Measurements from ENCODE around the gene TGFB1I1.

The TGFB1I1 gene

DNA sequence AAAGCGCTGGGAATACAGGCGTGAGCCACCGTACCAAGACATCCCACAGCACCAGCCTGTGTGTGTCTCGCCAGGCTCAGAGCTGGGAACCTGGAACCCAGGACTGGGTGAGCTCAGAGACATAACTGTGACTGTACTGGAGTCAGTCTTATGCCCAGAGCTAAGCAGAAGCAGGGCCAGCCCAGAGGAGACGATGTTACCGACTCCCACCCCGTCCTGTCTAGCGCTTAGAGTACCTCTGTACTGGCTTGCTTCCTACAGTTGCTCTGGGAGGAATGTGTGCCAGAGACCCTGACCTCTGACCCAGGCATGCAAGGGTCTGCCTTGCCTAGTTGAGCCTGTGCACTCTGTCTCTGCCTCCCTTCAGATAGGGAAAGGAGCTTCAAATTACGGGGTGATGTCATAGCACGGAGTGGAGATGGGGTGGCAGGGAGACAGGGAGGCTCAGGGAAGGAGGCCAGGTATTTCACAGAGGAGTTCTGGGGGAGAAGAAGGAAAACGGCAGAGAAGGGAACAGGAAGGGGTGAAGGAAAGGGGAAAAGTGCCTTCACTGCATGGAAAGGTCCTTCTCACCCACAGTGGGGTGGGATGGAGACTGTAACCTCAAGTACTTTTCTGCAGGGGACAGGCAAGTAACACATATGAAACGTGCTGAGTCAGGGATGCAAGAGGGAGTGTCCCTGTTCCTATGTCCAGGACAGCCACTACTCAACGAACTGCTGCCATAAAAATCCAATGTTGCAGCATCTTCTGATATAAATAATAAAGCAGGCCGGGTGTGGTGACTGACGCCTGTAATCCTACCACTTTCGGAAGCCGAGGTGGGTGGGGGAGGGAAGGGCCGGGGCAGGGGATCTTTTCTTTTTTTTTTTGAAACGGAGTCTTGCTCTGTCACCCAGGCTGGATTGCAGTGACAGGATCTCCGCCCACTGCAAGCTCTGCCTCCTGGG lies 18.4 kb upstream of the TGFB1I1 start:
- DNase-seq: peak; percentile 62

DNA sequence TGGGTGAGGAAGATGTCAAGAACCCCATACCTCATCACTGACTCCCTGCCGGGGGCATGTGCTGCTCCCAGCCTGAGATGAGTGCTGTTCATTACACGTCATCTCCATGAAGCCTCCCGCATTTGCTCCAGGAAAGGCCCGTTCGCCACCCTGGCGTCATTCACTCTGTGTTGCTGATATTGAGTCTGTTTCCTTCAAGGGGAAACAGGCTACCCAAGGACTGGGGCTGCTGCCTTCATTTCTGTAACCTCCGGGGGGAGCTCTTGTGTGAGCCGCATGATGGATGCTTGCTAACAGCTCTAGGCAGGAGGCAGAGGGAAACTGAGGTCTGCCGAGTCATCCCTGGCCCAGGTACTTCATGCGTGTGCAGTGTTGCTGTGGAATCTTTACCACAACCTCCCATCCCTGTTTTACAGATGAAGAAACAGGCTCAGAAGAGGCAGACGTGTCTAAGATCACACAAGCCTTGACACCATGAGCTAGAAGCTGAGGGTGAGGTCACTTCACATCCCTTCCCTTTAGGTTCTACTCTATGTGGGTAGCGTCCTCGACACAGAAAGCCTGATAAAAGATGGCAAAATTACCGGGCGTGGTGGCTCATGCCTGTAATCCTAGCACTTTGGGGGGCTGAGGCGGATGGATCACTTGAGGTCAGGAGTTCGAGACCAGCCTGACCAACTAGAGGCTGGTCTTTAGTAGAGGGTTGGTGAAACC lies 16.2 kb upstream of the TGFB1I1 start:
- DNase-seq: no peak

DNA sequence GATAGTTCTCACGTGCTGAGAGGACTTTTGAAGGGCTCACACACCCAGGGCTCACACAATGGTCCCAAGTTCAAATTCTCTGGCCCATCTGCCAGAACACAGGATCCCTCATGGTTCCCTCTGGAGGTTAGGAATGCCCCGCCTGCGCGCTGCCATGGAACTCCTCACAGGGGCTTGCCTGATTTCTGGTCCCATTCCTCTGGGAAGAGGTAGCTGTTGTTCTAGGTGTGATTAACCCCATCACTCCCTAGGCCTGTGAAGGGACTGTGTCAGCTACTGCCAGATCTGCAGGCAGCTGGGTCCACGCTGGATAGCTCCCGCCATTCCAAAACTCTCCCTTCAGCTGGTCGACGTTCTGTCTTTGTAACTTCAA lies 15.0 kb upstream of the TGFB1I1 start:
- no peak for DNase-seq

DNA sequence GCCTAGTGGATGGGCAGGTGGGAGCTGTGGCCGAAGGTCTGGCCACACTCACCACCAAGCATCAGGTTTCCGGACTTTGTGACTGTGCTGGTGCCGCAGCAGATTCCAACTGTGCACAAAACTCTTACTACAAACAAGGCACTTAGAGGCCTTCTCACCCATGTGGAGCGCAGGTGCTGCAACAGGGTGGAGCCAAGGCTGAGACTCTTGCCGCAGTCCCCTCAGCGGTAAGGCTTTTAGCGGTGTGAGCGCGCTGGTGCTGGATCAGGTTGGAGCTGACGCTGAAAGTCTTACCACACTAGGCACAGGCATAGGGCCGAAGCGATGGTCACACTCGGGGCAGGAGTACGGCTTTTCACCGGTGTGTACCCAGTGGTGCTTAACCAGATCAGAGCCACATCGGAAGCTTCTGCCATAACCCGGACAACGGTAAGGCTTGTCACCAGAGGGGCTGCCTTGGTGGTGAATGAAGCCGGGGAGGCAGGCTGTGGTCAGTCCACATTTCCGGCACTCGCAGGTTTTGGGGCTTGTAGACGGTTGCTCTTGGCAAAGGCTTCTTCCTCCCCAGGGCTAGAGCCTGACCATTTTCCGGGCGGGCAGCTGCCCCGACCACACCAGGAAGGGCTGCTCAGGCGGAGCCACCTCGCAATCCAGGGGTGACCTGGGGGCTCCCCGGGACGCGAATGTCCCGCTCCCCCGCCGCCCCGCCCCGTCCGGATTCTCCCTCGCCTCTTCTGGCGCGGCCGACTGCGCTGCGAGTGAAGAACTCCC lies 13.7 kb upstream of the TGFB1I1 start:
- DNase-seq: peak; percentile 39

DNA sequence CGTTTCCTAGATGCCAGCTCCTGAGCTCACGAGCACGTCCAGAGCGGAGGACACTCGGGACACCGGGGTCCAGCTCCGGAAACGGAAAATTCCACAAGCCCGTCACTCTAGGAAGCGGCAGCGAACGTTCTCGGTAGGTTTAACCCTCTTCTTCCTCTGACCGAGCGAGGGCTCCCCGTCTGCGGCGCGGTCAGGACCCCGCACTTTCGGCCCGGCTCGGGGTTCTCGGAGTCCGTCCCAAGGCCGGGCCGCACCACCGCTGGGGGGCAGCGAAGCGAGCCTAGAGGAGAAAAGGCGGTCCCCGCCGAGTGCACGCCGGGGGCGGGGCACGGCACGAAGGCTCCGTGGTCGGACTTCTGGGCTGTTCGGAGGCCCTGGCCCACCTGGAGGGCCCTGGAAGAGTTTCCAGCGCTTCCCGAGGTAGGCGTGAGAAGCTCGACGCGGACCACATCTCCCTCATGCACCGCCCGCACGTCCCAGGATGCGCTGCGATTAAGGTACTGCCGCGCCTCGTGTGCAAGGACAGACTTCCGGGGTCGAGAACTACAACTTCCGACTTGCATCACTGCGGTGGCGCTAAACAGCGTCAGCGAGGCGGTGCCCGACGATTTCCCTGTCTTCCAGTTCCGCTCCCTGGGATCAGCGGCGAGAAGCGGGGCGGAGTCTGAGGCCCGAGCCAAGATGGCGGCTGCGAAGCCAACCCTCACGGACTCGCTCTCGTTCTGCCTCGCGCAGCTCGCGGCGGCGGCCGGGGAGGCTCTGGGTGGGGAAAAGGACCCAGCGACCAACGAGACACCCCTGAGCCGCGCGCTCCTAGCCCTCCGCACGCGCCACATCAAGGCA lies 12.9 kb upstream of the TGFB1I1 start, which contains the start of gene ARMC5:
Gene ARMC5 (plus strand): TSS at position 658 of the 843 bp plus-strand sequence. CDS start 24 bp downstream, at position 682.
- DNase-seq: peak; percentile 98

DNA sequence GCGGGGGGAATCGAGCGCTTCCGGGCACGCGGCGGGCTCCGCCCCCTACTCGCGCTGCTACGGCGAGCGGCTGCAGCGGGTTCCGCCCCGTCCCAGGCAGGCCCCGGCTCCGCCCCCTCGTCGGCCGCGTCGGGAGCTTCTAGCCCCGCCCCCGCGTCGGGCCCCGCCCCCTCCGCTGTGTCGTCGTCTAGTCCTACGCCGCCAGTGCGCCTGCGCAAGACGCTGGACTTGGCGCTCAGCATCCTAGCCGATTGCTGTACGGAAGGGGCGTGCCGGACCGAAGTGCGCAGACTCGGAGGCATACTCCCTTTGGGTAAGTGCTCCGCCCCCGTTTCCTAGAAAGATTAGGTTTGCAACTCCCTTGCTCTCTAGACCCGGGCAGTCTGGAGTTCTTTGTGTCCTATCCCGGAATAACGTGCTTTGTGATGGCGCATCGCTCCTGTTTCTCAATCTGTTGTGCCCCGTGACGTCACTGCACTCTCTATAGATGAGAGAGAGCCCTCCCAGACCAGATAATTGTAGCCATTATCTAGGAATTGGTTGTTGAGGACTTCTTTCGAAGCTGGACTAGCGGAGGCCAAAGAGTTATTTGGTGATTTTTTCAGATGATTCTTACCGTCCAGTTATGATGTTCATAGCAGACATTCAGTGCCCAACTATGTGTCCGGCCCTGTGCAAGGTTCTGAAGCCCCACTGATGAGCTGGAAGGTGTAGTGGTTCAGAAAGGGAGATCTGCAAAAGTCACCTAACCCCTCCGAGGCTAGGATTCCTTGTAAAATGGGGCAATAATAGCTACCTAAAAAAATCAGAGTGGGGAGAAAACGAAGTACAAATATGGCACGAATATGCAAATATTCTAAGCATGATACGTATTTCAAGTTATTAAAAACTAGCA lies 12.0 kb upstream of the TGFB1I1 start:
- peak; percentile 99 for DNase-seq

DNA sequence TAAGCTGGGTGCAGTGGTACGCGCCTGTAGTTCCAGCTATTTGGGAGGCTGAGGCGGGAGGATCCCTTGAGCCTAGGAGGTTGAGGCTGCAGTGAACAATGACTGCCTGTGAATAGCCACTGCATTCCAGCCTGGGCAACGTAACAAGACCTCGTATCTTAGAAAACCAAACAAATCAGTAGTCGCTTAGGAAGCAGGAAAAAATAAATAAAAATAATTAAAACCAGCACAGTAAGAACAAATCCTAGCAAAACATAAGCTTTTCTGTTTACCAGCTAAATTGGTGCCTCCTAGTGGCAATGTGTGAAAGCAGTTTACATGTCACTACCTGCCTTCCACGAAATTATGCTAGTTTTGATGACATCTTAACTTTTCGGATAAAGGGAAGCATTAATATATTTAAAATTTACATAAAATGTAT lies 11.4 kb upstream of the TGFB1I1 start:
- DNase-seq: peak; percentile 63

DNA sequence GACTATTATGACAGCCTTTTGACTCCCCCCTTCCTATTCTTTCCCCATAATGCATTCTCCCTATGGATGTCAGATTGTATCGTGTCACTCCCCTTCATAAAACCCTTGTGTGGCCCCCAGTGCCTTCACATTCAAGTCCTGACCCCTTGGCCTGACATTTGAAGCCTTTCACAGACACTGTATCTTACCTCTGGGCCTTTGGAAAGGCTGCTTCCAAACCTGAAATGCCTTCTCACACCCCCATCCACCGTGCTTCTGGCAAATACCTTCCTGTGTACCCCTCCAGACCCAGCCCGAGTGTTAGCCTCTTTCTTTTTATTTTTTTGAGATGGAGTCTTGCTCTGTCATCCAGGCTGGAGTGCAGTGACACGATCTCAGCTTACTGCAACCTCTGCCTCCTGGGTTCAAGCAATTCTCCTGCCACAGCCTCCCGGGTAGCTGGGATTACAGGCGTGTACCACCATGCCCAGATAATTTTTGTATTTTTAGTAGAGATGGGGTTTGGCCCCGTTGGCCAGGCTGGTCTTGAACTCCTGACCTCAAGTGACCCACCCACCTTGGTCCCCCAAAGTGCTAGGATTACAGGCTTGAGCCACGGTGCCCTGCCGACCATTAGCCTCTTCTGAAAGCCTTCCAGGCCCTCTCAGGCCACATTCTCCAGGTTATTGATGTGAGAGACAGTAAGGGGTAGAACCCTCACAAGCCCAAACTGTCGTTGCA lies 10.6 kb upstream of the TGFB1I1 start:
- no peak for DNase-seq

DNA sequence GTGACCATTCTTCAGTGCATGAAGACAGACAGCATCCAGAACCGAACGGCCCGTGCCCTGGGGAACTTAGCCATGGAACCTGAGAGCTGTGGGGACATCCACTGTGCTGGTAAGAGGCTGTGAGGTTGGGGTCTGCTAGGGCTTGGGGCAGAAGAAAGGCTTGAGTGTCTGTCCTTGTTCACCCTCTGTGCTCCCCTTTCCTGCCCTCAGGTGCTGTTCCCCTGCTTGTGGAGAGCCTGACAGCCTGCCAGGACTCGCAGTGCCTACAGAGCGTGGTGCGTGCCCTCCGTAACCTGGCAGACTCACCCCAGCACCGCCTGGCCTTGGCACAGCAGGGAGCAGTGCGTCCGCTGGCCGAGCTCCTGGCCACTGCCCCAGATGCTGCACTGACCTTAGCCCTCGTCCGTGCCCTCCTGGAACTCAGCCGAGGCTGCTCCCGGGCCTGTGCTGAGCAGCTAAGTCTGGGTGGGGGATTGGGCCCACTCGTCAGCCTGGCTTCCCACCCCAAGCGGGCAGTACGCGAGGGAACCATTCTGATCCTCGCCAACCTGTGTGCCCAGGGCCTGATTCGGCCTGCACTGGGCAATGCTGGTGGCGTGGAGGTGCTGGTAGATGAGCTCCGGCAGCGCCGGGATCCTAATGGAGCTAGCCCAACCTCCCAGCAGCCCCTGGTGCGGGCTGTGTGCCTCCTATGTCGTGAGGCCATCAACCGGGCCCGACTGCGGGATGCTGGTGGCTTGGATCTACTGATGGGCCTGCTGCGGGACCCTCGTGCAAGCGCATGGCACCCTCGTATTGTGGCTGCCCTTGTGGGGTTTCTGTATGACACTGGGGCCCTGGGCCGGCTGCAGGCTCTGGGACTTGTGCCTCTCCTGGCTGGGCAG lies 9.8 kb upstream of the TGFB1I1 start:
- no peak for DNase-seq

DNA sequence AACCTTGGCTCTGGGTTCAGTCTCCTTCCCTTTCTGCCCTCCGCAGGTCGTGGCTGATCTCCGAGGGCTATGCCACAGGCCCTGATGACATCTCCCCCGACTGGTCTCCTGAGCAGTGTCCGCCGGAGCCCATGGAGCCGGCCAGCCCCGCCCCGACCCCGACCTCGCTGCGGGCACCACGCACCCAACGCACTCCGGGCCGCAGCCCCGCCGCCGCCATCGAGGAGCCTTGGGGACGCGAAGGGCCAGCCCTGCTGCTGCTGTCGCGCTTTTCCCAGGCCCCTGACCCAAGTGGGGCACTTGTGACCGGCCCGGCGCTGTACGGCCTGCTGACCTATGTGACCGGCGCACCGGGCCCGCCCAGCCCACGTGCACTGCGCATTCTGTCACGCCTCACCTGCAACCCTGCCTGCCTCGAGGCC lies 7.6 kb upstream of the TGFB1I1 start:
- no peak for DNase-seq

DNA sequence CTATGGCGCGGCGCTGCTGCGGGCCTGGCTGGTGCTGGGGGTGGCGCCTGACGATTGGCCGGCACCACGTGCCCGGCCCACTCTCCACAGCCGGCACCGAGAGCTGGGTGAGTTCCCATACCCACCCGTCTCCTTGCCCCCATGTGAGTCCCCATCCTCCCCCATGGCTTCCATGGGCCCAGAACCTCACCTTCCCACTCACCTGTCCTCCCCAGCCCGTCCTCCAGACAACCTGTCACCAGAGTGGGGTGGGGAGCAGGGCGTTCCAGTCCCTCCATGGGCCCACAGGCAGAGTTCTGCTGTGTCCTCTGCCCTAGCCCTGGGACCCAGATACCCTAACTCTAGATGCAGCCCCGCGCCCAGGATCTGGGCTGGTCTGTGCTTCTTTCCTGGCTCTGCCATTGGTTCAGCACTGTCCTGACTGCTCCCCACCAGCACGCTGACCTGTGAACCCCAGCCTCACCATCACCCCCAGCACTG lies 7.1 kb upstream of the TGFB1I1 start:
- DNase-seq: no peak

DNA sequence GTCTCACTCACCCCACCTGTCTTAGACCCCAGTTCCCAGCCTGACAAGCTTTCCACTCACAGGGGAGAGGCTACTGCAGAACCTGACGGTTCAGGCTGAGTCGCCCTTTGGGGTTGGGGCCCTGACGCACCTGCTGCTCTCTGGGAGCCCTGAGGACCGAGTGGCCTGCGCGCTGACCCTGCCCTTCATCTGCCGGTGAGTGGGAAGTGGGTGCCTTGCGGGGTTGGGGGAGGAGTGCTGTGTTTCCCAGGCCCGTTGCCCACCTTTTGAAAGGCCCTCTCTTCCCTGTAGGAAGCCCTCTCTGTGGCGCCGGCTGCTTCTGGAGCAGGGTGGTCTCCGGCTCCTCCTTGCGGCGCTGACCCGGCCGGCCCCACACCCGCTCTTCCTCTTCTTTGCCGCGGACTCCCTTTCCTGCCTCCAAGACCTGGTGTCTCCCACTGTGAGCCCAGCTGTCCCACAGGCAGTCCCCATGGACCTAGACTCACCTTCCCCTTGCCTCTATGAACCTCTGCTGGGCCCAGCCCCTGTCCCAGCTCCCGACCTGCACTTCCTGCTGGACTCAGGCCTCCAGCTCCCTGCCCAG lies 6.1 kb upstream of the TGFB1I1 start:
- no peak for DNase-seq

DNA sequence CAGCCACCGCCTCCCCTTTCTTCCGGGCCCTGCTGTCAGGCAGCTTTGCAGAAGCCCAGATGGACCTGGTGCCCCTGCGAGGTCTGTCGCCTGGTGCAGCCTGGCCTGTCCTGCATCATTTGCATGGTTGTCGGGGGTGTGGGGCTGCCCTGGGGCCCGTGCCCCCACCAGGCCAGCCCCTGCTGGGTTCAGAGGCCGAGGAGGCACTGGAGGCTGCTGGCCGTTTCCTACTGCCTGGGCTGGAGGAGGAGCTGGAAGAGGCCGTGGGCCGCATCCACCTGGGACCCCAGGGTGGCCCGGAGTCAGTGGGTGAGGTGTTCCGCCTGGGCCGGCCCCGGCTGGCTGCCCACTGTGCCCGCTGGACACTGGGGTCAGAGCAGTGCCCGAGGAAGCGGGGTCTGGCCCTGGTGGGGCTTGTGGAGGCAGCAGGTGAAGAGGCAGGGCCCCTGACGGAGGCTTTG lies 5.5 kb upstream of the TGFB1I1 start:
- no peak for DNase-seq

DNA sequence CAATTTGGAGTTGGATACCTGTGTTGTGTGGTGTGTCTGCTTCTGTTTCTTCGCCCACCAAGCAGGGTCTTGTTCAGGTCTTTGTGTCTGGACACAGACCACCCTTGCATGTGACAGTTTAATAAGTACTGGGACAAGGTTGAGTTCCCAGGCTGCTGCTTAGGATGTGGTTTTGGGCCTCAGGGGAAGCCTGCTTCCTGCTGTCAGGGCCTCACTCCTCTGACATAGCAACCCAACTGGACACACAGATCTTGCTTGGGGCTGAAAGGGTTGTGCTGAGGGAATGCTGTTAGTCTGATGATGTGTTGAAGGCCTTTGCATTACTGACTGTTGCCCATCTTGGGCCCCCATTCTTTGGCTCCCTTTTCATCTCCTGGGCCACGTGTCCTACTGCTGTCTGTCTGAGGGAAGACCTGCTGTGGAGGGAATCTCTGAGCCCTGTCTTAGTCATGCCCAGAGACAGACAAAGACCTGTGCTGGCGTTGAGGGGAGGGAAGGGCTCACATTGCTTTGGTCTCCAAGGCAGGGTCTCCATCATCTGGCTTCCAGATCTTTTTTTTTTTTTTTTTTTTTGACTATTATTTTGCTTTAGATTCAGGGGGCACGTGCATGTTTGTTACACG lies 4.7 kb upstream of the TGFB1I1 start:
- peak; percentile 34 for DNase-seq

DNA sequence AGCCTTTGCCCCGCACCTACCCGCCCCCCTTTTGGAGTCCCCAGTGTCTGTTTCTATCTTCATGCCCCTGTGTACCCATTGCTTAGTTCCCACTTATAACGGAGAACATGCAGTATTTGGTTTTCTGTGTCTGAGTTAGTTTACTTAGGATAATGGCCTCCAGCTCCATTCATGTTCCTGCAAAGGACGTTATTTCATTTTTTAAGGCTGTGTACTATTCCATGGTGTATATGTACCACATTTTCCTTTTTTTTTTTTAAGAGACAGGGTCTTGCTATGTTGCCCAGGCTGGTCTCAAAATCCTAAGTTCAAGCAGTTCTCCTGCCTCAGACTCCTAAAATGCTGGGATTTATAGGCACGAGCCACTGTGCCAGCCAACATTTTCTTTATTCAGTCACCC lies 4.1 kb upstream of the TGFB1I1 start:
- DNase-seq: no peak

DNA sequence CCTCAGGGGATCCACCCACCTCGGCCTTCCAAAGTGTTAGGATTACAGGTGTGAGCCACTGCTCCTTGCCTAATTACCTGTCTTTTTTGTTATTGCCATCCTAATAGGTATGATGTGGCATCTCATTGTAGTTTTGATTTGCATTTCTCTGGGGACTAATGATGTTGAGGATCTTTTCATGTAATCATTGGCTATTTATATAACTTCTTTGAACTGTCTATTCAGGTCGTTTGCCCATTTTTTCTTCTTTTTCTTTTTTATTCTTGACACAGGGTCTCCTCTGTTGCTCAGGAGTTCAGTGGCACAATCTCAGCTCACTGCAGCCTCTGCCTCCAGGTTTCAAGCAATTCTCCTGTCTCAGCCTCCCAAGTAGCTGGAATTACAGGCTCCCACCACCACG lies 1.3 kb upstream of the TGFB1I1 start:
- no peak for DNase-seq

DNA sequence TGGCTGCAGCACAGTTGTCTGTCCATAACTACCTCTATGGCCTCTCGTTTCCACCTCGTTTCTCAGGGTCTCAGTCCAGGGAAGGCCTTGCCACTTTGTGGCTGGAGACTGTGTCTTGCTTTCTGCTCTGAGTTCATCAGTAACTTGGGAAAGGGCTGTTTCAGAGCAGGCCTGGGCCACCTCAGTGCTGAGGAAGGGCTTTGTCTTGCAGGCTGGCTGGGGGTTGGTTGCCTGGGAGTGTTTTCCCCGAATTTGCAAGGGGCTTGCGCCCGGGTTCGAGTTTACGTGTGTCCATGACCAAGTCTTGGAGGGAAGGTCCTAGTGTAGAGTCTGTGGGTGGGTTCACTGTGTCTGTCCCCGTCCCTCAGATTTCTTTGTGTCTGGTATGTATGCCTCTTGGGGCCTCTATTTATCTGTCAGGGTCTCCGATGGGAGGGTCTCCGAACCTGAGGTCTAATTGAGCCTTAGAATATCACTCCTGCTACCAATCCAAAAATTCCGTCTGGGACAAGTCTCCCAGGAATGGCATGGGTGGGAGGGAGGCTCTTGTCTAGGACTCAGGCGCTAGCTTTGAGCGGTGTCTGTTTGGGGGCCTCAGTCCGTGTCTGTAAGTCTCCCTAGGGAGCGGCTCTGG lies 594 bp upstream of the TGFB1I1 start:
- DNase-seq: no peak

DNA sequence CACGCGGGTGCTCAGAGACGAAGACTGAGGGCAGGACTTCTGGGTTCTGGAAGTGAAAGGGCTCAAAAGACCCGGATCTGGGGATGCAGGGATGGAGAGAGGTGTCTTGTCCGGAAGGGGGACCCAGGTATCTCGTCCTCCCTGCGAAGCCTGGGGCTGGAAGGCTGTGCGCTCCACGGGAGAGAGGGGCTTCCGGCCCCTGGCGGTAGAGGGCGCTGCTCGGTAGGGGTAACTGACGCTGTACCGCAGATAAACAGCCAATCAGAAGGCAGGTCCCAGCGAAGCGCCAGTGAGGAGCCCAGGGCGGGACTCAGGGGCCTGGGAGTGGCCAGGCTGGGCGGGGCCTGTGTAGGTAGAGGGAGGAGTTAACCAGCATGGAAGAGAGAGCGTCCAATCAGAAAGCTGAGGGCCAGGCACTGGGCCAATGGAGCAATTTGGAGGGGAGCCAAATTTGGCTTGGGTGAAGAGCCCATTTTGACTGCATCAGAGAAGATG lies 804 bp downstream of the TGFB1I1 start:
- peak; percentile 96 for DNase-seq
